HEK293T (cell line): Measurements from ENCODE around the gene EMB.
"Not testable (repeated sequence)": the region's sequence is repeated elsewhere in the genome, so short reads cannot be mapped to it uniquely, and the experiment has no call there.

Experiments
- CTCF ChIA-PET: fragments of 350-600 bp; formaldehyde crosslinking; extraction: SDS; loops from one replicate; lab custom pipeline; 2021; ENCODE audit warnings: antibody characterized with exemption, inconsistent platforms; lab: Yijun Ruan, JAX
- POLR2A ChIA-PET: fragments of 350-600 bp; formaldehyde crosslinking; extraction: SDS; loops from one replicate; lab custom pipeline; 2020; ENCODE audit warnings: antibody characterized with exemption, inconsistent platforms; lab: Yijun Ruan, JAX
- DNase-seq: peaks from one replicate; pipeline ENCODE4 v3.0.0; 2012; ENCODE audit warnings: mixed read lengths; ENCODE audit errors: extremely low spot score
- ARNT ChIP-seq: fragments of 450-650 bp; IDR thresholded peaks from 2 replicates; pipeline ENCODE4 v1.6.1; 2017; ENCODE audit warnings: mild to moderate bottlenecking
- BHLHE40 ChIP-seq: fragments of 450-650 bp; IDR thresholded peaks from 2 replicates; pipeline ENCODE4 v1.6.1; 2016; ENCODE audit warnings: mild to moderate bottlenecking, moderate library complexity, borderline replicate concordance
- CTBP1 ChIP-seq: fragments of 450-650 bp; IDR thresholded peaks from 2 replicates; pipeline ENCODE4 v1.6.1; 2016; ENCODE audit warnings: borderline replicate concordance
- ELF4 ChIP-seq: fragments of 450-650 bp; IDR thresholded peaks from 2 replicates; pipeline ENCODE4 v1.6.1; 2017; ENCODE audit warnings: antibody characterized with exemption
- FOXA1 ChIP-seq: fragments of 450-650 bp; IDR thresholded peaks from 2 replicates; pipeline ENCODE4 v1.6.1; 2016; ENCODE audit warnings: mild to moderate bottlenecking
- FOXK2 ChIP-seq: fragments of 450-650 bp; IDR thresholded peaks from 2 replicates; pipeline ENCODE4 v1.6.1; 2016; ENCODE audit warnings: mild to moderate bottlenecking
- FOXM1 ChIP-seq: fragments of 450-650 bp; IDR thresholded peaks from 2 replicates; pipeline ENCODE4 v1.6.1; 2017; ENCODE audit warnings: mild to moderate bottlenecking, borderline replicate concordance
- HDGF ChIP-seq: fragments of 450-650 bp; IDR thresholded peaks from 2 replicates; pipeline ENCODE4 v1.6.1; 2017; ENCODE audit warnings: antibody characterized with exemption, borderline replicate concordance
- L3MBTL2 ChIP-seq: fragments of 450-650 bp; conservative IDR thresholded peaks from 2 replicates; pipeline ENCODE4 v1.6.1; 2016; ENCODE audit warnings: mild to moderate bottlenecking
- LEF1 ChIP-seq: fragments of 450-650 bp; IDR thresholded peaks from 2 replicates; pipeline ENCODE4 v1.6.1; 2017; ENCODE audit warnings: mild to moderate bottlenecking, borderline replicate concordance
- NFRKB ChIP-seq: fragments of 450-650 bp; IDR thresholded peaks from 2 replicates; pipeline ENCODE4 v1.6.1; 2016; ENCODE audit warnings: mild to moderate bottlenecking, moderate library complexity
- PKNOX1 ChIP-seq: fragments of 450-650 bp; IDR thresholded peaks from 2 replicates; pipeline ENCODE4 v1.6.1; 2016
- SP1 ChIP-seq: fragments of 450-650 bp; IDR thresholded peaks from 2 replicates; pipeline ENCODE4 v1.6.1; 2017
- SUZ12 ChIP-seq: fragments of 450-650 bp; IDR thresholded peaks from 2 replicates; pipeline ENCODE4 v1.6.1; 2016; ENCODE audit warnings: mild to moderate bottlenecking
- TARDBP ChIP-seq: fragments of 450-650 bp; IDR thresholded peaks from 2 replicates; pipeline ENCODE4 v1.6.1; 2016
- ZNF384 ChIP-seq: fragments of 450-650 bp; IDR thresholded peaks from 2 replicates; pipeline ENCODE4 v1.6.1; 2016

Gene EMB

GRCh38 chr5:50435168-50435567 is 5.9 kb downstream of the EMB start:
- POLR2A ChIA-PET = no interaction called here
- CTCF ChIA-PET = no interaction called here
- DNase-seq = no peak
- no peak for TF ChIP-seq HDGF
- TF ChIP-seq FOXK2 = no peak
- TF ChIP-seq ELF4 = no peak
- TF ChIP-seq SUZ12 = no peak
- TF ChIP-seq PKNOX1 = no peak
- TF ChIP-seq BHLHE40 = no peak
- TF ChIP-seq SP1 = no peak
- no peak for TF ChIP-seq TARDBP
- TF ChIP-seq CTBP1 = no peak
- TF ChIP-seq NFRKB = no peak
- no peak for TF ChIP-seq FOXM1
- TF ChIP-seq FOXA1 = no peak
- no peak for TF ChIP-seq LEF1
- TF ChIP-seq ARNT = no peak
- no peak for TF ChIP-seq L3MBTL2
- no peak for TF ChIP-seq ZNF384

- POLR2A ChIA-PET, DNase-seq, CTCF ChIA-PET: not testable (repeated sequence)
Observed at GRCh38 chr5:50431133-50431904, 9.8 kb downstream of the EMB start.

GRCh38 chr5:50423100-50423799 is 17.8 kb downstream of the EMB start:
- CTCF ChIA-PET, POLR2A ChIA-PET, DNase-seq: not testable (repeated sequence)

- POLR2A ChIA-PET = not testable (repeated sequence)
Observed at GRCh38 chr5:50421184-50421950, 19.7 kb downstream of the EMB start.

GRCh38 chr5:50420343-50420935 is 20.6 kb downstream of the EMB start:
- POLR2A ChIA-PET = no interaction called here
- no peak for DNase-seq
- CTCF ChIA-PET = no interaction called here
- TF ChIP-seq FOXA1 = no peak
- no peak for TF ChIP-seq BHLHE40
- no peak for TF ChIP-seq TARDBP
- TF ChIP-seq ZNF384 = no peak
- no peak for TF ChIP-seq PKNOX1
- no peak for TF ChIP-seq SP1
- TF ChIP-seq SUZ12 = no peak
- no peak for TF ChIP-seq L3MBTL2
- TF ChIP-seq NFRKB = no peak
- no peak for TF ChIP-seq FOXM1
- TF ChIP-seq ELF4 = no peak
- no peak for TF ChIP-seq LEF1
- no peak for TF ChIP-seq FOXK2
- no peak for TF ChIP-seq HDGF

More at GRCh38 chr5:50421184-50421950, 19.7 kb downstream of the EMB start:
- DNase-seq, CTCF ChIA-PET: not testable (repeated sequence)

GRCh38 chr5:50419656-50420055 is 21.4 kb downstream of the EMB start:
- DNase-seq, POLR2A ChIA-PET, CTCF ChIA-PET: not testable (repeated sequence)

GRCh38 chr5:50416637-50417036 is 24.5 kb downstream of the EMB start:
- CTCF ChIA-PET, POLR2A ChIA-PET, DNase-seq: not testable (repeated sequence)
